Loucy (cell line): ENCODE measurements around the gene RNASEH2C.

Source experiments
- CTCF ChIP-seq: fragments of 200-600 bp; sonication (generic); conservative IDR thresholded peaks from 2 replicates; pipeline ENCODE4 v1.5.1; 2014; ENCODE audit warnings: mild to moderate bottlenecking, antibody characterized with exemption, low read length
- EZH2phosphoT487 ChIP-seq: fragments of 200-600 bp; IDR thresholded peaks from 2 replicates; pipeline ENCODE4 v1.6.1; 2018; ENCODE audit warnings: antibody characterized with exemption, mild to moderate bottlenecking, moderate library complexity, borderline replicate concordance

GRCh38 chr11:65685981-65686380, 34.6 kb downstream of the RNASEH2C start:
- TF ChIP-seq CTCF (no peak), EZH2phosphoT487 (no peak)
